MM.1S (cell line): ENCODE results near the gene PTPRN2.
"Not testable (repeated sequence)": the region's sequence is repeated elsewhere in the genome, so short reads cannot be mapped to it uniquely, and the experiment has no call there.

Experiments used
- EZH2 ChIP-seq: fragments of 300-600 bp; sonication (generic); optimal IDR thresholded peaks from 2 replicates; pipeline ENCODE3; 2017; ENCODE audit warnings: low read depth, mild to moderate bottlenecking, antibody characterized with exemption, low read length, mixed read lengths
- EZH2phosphoT487 ChIP-seq: fragments of 300-600 bp; sonication (generic); IDR thresholded peaks from 2 replicates; pipeline ENCODE4 v1.6.1; 2018; ENCODE audit warnings: antibody characterized with exemption, low read length
- TF ChIP-seq, protein P1 (sequence below): fragments of 300-600 bp; sonication (generic); IDR thresholded peaks from 2 replicates; pipeline ENCODE4 v1.5.1; 2016; ENCODE audit warnings: antibody characterized with exemption, low read length, mixed read lengths

DNA sequence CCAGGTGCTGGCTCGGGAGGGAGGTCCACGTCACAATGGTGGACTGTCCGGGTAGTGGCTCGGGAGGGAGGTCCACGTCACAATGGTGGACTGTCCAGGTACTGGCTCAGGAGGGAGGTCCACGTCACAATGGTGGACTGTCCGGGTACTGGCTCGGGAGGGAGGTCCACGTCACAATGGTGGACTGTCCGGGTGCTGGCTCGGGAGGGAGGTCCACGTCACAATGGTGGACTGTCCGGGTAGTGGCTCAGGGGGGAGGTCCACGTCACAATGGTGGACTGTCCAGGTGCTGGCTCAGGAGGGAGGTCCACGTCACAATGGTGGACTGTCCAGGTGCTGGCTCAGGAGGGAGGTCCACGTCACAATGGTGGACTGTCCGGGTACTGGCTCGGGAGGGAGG lies 65.8 kb downstream of the PTPRN2 start:
- TF ChIP-seq, protein P1, sequence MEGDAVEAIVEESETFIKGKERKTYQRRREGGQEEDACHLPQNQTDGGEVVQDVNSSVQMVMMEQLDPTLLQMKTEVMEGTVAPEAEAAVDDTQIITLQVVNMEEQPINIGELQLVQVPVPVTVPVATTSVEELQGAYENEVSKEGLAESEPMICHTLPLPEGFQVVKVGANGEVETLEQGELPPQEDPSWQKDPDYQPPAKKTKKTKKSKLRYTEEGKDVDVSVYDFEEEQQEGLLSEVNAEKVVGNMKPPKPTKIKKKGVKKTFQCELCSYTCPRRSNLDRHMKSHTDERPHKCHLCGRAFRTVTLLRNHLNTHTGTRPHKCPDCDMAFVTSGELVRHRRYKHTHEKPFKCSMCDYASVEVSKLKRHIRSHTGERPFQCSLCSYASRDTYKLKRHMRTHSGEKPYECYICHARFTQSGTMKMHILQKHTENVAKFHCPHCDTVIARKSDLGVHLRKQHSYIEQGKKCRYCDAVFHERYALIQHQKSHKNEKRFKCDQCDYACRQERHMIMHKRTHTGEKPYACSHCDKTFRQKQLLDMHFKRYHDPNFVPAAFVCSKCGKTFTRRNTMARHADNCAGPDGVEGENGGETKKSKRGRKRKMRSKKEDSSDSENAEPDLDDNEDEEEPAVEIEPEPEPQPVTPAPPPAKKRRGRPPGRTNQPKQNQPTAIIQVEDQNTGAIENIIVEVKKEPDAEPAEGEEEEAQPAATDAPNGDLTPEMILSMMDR, result not testable (repeated sequence)
- not testable (repeated sequence) for TF ChIP-seq EZH2phosphoT487, EZH2
